MM.1S (cell line): ENCODE data around the gene TMEM127.
A peak's percentile ranks its signal among the peaks of the same experiment; 100 is the strongest.

Experiments used
- EZH2 ChIP-seq: fragments of 300-600 bp; sonication (generic); optimal IDR thresholded peaks from 2 replicates; pipeline ENCODE3; 2017; ENCODE audit warnings: low read depth, mild to moderate bottlenecking, antibody characterized with exemption, low read length, mixed read lengths
- EZH2phosphoT487 ChIP-seq: fragments of 300-600 bp; sonication (generic); IDR thresholded peaks from 2 replicates; pipeline ENCODE4 v1.6.1; 2018; ENCODE audit warnings: antibody characterized with exemption, low read length
- TF ChIP-seq, protein P1 (sequence below): fragments of 300-600 bp; sonication (generic); IDR thresholded peaks from 2 replicates; pipeline ENCODE4 v1.5.1; 2016; ENCODE audit warnings: antibody characterized with exemption, low read length, mixed read lengths

DNA sequence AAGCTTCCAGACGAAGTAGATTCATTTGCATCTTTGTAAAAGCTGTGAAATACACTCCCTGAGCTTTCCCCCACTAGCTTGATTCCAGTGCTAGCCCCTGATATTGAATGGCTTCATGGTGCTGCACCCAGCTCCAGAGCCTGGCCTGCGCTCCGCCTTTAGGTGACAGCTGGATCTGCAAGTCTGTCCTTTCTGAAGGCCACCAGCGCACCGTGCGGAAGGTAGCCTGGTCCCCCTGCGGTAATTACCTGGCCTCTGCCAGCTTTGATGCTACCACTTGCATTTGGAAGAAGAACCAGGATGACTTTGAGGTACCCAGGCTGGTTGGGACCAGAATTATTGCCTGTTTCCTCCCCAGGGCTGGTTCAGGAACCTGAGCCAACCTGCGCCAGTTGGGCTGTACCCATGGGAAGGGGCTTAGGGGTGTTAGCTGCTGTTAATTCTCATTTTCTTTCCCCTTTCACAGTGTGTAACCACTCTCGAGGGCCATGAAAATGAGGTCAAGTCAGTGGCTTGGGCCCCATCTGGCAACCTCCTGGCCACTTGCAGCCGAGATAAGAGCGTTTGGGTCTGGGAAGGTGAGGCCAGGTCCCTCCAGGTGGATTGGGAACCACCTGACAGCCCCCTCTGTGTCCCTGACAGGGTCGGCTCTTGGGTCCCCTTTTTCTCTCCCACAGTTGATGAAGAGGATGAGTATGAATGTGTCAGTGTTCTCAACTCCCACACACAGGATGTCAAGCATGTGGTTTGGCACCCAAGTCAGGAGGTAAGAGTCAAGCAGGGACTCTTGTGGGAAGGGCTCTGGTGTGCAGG, 1.6 kb upstream of the TMEM127 start:
- TF ChIP-seq, protein P1, sequence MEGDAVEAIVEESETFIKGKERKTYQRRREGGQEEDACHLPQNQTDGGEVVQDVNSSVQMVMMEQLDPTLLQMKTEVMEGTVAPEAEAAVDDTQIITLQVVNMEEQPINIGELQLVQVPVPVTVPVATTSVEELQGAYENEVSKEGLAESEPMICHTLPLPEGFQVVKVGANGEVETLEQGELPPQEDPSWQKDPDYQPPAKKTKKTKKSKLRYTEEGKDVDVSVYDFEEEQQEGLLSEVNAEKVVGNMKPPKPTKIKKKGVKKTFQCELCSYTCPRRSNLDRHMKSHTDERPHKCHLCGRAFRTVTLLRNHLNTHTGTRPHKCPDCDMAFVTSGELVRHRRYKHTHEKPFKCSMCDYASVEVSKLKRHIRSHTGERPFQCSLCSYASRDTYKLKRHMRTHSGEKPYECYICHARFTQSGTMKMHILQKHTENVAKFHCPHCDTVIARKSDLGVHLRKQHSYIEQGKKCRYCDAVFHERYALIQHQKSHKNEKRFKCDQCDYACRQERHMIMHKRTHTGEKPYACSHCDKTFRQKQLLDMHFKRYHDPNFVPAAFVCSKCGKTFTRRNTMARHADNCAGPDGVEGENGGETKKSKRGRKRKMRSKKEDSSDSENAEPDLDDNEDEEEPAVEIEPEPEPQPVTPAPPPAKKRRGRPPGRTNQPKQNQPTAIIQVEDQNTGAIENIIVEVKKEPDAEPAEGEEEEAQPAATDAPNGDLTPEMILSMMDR: peak; percentile 56
- no peak for TF ChIP-seq EZH2phosphoT487
- TF ChIP-seq EZH2: no peak
